Breast epithelium (tissue), 4 donors: ENCODE results near the gene CBR3. TPM values are rescaled to one million over a fixed set of nuclear protein-coding genes. Genes with fewer than 3 reads are reported as not detected.

ENCODE experiments used
- DNase-seq, 2 donors: peaks; one replicate each; pipeline ENCODE4 v3.0.0-alpha.2; 2019; ENCODE audit warnings: low spot score in 2 of 2
- H3K27ac ChIP-seq, 2 donors: fragments of 200-600 bp; sonication (generic) in 1 of 2; one replicate each; pipeline ENCODE4 v1.5.1; 2016 to 2019; ENCODE audit warnings: mild to moderate bottlenecking in 1 of 2
- H3K27me3 ChIP-seq, 2 donors: fragments of 200-600 bp; sonication (generic) in 1 of 2; one replicate each; pipeline versions ENCODE4 v1.5.1 to v1.6.0; 2017 to 2019; ENCODE audit warnings: control low read depth in 1 of 2, mild to moderate bottlenecking in 1 of 2
- H3K36me3 ChIP-seq: fragments of 200-600 bp; one replicate; pipeline ENCODE4 v1.5.1; 2019
- H3K4me1 ChIP-seq, 2 donors: fragments of 200-600 bp; sonication (generic); one replicate each; pipeline ENCODE4 v1.5.1; 2016 to 2019; ENCODE audit warnings: control low read depth in 1 of 2
- H3K4me3 ChIP-seq, 3 donors: fragments of 200-600 bp; sonication (generic); 1 replicate in 2 of 3; 2 replicates in 1 of 3; pipeline ENCODE4 v1.5.1; 2016 to 2019; ENCODE audit warnings: mild to moderate bottlenecking in 3 of 3, moderate library complexity in 2 of 3
- H3K9me3 ChIP-seq, 2 donors: fragments of 200-600 bp; sonication (generic) in 1 of 2; one replicate each; pipeline ENCODE4 v1.5.1; 2016 to 2019; ENCODE audit warnings: control low read depth in 1 of 2
- POLR2A ChIP-seq: fragments of 450-650 bp; IDR thresholded peaks from one replicate; pipeline ENCODE4 v1.6.1; 2016; ENCODE audit warnings: antibody characterized with exemption, mild to moderate bottlenecking, moderate library complexity
- POLR2AphosphoS5 ChIP-seq, 3 donors: sonication (generic); formaldehyde crosslinking; IDR thresholded peaks; one replicate each; pipeline ENCODE4 v1.6.1; 2017; ENCODE audit warnings: antibody characterized with exemption in 3 of 3
- intact Hi-C: fragments of 100-400 bp; cut with DNase I; formaldehyde crosslinking; loops from one replicate; pipeline ENCODE4 v1.15.1; 2023; ENCODE audit warnings: low total_unique reads
- total RNA-seq, 3 donors: library from RNA; depleted of rRNA; stranded (reverse); fragments of >200 nt; gene quantifications; one replicate each; pipeline ENCODE4 v1.1.0, GENCODE V29; 2016
- TF ChIP-seq, protein P1 (sequence below), 3 donors: fragments of 450-650 bp; IDR thresholded peaks; one replicate each; pipeline ENCODE4 v1.5.1; 2016 to 2017; ENCODE audit warnings: antibody characterized with exemption in 3 of 3, mild to moderate bottlenecking in 3 of 3, moderate library complexity in 3 of 3

The CBR3 gene
- total RNA-seq, 3 donors from 2014 or later: 15.7 to 29.0 (median 22.1) TPM

DNA sequence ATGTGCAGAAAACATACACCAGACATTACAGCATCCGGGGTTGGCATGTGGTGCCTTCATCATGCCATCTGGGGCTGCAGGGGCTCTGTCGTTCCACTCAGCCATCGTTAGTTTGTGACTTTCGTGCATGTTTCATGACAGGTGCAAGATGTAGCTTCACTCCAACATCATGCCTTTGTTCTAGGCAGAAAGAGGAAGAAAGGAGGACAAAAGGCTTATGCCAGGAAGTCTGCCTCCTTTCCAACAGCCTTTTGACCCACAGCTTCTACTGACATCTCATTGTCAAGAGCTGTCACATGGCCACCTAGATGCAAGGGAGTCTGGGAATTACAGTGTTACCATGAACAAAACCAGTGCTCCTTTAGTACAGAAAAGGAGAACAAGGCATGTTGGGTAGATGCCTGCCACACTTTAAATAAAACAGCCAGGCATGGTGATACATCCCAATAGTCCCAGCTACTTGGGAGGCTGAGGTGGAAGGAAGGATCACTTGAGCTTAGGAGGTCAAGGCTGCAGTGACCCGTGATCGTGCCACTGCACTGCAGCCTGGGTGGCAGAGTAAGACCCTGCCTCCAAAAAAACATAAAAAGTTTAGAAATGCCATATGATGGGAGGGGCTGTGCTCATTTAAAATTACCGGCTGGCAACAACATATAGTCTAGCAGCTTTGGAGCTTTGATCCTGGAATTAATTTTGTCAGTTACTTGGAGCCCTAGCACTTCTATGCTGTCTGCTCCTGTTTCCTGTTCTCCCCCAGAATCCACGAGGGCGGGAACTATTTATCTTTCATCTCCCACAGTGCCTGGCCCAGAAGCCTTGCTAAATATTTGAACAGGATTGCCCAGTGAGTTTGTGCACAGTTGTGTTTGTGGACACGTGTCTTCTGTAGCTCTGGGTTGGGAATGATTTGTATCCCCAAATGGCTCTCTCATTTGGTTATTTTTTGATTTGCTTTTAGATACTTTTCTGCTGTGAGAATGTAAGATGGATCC is 29.2 kb downstream of the CBR3 start:
- H3K9me3 ChIP-seq: no peaks in the 10 kb centered on the region
- no peaks in the 10 kb centered on the region for H3K27me3 ChIP-seq
- H3K27ac ChIP-seq: no peak overlapping the region
- no peak overlapping the region for H3K4me3 ChIP-seq
- no peaks in the 10 kb centered on the region for H3K4me1 ChIP-seq
- no peak for TF ChIP-seq POLR2AphosphoS5 (IDR thresholded peaks at IDR 0.05)
- TF ChIP-seq, protein P1, sequence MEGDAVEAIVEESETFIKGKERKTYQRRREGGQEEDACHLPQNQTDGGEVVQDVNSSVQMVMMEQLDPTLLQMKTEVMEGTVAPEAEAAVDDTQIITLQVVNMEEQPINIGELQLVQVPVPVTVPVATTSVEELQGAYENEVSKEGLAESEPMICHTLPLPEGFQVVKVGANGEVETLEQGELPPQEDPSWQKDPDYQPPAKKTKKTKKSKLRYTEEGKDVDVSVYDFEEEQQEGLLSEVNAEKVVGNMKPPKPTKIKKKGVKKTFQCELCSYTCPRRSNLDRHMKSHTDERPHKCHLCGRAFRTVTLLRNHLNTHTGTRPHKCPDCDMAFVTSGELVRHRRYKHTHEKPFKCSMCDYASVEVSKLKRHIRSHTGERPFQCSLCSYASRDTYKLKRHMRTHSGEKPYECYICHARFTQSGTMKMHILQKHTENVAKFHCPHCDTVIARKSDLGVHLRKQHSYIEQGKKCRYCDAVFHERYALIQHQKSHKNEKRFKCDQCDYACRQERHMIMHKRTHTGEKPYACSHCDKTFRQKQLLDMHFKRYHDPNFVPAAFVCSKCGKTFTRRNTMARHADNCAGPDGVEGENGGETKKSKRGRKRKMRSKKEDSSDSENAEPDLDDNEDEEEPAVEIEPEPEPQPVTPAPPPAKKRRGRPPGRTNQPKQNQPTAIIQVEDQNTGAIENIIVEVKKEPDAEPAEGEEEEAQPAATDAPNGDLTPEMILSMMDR (IDR thresholded peaks at IDR 0.05): no peak
- TF ChIP-seq POLR2A: no peak
- intact Hi-C loops: no loop called here
- DNase-seq: no peak
- no peaks in the 10 kb centered on the region for H3K36me3 ChIP-seq

DNA sequence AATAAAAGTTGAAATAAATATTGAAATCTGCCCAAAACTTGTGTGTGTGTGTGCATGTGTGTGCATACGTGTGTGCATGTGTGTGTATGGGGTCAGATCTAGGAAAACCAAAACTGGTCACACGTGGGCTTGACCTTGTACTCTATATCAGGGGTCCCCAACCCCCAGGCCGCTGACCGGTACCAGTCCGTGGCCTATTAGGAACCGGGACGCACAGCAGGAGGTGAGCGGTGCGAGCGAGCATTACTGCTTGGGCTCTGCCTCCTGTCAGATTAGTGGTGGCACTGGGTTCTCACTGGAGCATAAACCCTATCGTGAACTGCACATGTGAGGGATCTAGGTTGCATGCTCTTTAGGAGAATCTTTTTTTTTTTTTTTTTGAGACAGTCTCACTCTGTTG is 30.5 kb downstream of the CBR3 start:
- H3K4me3 ChIP-seq: no peak overlapping the region
- H3K27ac ChIP-seq: no peak overlapping the region
- TF ChIP-seq, protein P1 (IDR thresholded peaks at IDR 0.05): no peak
- TF ChIP-seq POLR2AphosphoS5 (IDR thresholded peaks at IDR 0.05): no peak
- TF ChIP-seq POLR2A: no peak
- intact Hi-C loops: no loop called here
- no peaks in the 10 kb centered on the region for H3K27me3 ChIP-seq
- no peaks in the 10 kb centered on the region for H3K4me1 ChIP-seq
- no peak for DNase-seq
- no peaks in the 10 kb centered on the region for H3K36me3 ChIP-seq
- no peaks in the 10 kb centered on the region for H3K9me3 ChIP-seq

DNA sequence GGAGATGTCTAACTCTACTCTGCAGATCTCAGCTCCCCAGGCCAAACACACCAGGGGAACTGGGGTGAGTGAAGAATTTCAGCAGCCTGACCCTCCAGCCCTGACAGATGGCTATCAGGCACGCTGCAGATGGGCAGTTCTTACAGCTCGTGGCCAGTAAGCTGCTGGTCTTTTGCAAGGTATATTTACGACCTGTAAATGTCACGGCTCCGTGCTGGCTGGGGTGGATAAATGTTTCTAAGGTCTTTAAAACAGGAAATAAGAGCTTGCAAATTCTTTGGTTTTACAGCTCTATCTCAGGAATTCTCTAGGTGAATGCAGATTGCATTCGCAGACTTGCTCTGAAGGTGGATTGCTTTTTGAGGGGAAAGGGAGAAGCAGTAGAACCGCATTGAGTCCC is 31.8 kb downstream of the CBR3 start:
- H3K9me3 ChIP-seq: no peaks in the 10 kb centered on the region
- no peaks in the 10 kb centered on the region for H3K36me3 ChIP-seq
- TF ChIP-seq POLR2A: no peak
- TF ChIP-seq POLR2AphosphoS5 (IDR thresholded peaks at IDR 0.05): no peak
- TF ChIP-seq, protein P1 (IDR thresholded peaks at IDR 0.05): no peak
- H3K4me1 ChIP-seq: no peaks in the 10 kb centered on the region
- no peak overlapping the region for H3K27ac ChIP-seq
- H3K27me3 ChIP-seq: no peaks in the 10 kb centered on the region
- no peak overlapping the region for H3K4me3 ChIP-seq
- no peak for DNase-seq
- intact Hi-C loops: no loop called here

DNA sequence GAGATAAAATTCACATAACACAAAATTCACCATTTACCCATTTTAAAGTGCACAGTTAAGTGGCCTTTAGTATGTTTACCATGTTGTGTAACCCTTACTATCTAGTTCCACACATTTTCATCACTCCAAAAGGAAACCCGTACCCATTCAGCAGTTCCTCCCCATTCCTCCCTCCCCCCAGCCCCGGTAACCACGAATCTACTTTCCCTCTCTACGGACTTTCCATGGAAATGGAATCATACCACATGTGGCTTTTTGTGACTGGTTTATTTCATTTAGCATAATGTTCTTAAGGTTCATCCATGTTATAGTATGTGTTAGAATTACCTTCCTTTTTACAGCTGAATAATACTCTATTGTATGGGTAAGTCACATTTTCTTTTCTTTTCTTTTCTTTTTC is 32.7 kb downstream of the CBR3 start:
- intact Hi-C loops: no loop called here
- Histone ChIP-seq H3K4me1 (no peaks in the 10 kb centered on the region), H3K27me3 (no peaks in the 10 kb centered on the region), H3K4me3 (no peak overlapping the region), H3K27ac (no peak overlapping the region), H3K9me3 (no peaks in the 10 kb centered on the region), H3K36me3 (no peaks in the 10 kb centered on the region)
- no peak for DNase-seq
- TF ChIP-seq POLR2A: no peak
- no peak for TF ChIP-seq POLR2AphosphoS5 (IDR thresholded peaks at IDR 0.05)
- TF ChIP-seq, protein P1 (IDR thresholded peaks at IDR 0.05): no peak

DNA sequence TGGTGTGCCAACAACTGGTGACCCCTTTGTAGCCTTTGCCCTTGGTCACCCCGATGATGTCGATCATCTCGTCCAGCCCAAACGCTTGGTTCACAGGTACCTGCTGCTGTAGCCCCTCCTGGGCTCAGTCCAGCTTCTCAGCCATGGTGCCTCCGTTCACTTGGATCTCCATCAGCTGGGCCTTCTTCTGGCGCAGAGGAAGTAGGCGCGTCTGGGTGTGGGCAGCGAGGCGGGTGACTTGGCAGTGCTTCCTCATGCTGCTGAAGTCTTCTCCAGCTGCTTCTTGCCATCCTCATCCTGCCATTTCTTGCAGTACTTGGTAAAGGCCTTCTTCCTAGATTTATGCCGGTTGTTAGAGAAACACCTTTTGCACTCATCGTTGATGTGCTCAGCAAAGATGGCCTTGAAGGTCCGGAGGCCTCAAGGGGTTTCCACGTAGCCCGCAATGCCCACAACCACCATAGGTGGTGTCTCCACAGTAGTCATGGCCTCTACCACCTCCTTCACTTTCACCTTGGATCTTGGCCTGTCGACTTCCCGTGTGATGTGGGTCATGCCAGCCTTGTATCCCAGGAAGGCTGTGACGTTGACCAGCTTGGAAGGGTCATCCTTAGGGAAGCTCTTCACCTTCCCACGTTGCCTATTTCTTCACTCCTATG is 34.7 kb downstream of the CBR3 start:
- TF ChIP-seq, protein P1 (IDR thresholded peaks at IDR 0.05): no peak
- no peak for TF ChIP-seq POLR2A
- no peaks in the 10 kb centered on the region for H3K9me3 ChIP-seq
- no peaks in the 10 kb centered on the region for H3K36me3 ChIP-seq
- intact Hi-C loops: no loop called here
- H3K27me3 ChIP-seq: no peaks in the 10 kb centered on the region
- H3K4me3 ChIP-seq: no peak overlapping the region
- no peak overlapping the region for H3K27ac ChIP-seq
- DNase-seq: no peak
- no peaks in the 10 kb centered on the region for H3K4me1 ChIP-seq
